Lung (tissue), 12 donors: Measurements from ENCODE around the gene COBL. TPM values are rescaled to one million over a fixed set of nuclear protein-coding genes. Genes with fewer than 3 reads are reported as not detected.
A peak's percentile ranks its signal among the peaks of the same experiment; 100 is the strongest.

Experiments used
- ATAC-seq: fragments of 200-7000 bp; cut with Tn5 transposase; one replicate; pipeline ENCODE4 v1.9.1; 2020; ENCODE audit warnings: moderate number of reproducible peaks; ENCODE audit not compliant: insufficient read depth, low FRiP score
- DNase-seq, 3 donors: peaks; one replicate each; pipeline ENCODE4 v3.0.0-alpha.2; 2013 to 2017
- H3K27ac ChIP-seq, 2 donors: one replicate each; pipeline ENCODE4 v1.5.1; 2013; ENCODE audit warnings: mild to moderate bottlenecking in 2 of 2, moderate library complexity in 2 of 2, control low read depth in 1 of 2, inconsistent platforms in 1 of 2, low read depth in 1 of 2, low read length in 1 of 2
- H3K27me3 ChIP-seq, 3 donors: one replicate each; pipeline ENCODE4 v1.5.1; 2013; ENCODE audit warnings: low read length in 2 of 3; ENCODE audit not compliant: control insufficient read depth in 3 of 3, insufficient read depth in 3 of 3
- H3K36me3 ChIP-seq, 4 donors: one replicate each; pipeline ENCODE4 v1.5.1; 2013; ENCODE audit warnings: low read length in 4 of 4, mild to moderate bottlenecking in 1 of 4, moderate library complexity in 1 of 4; ENCODE audit not compliant: control insufficient read depth in 4 of 4, insufficient read depth in 4 of 4
- H3K4me1 ChIP-seq, 5 donors: one replicate each; pipeline ENCODE4 v1.5.1; 2013; ENCODE audit warnings: low read length in 5 of 5, mild to moderate bottlenecking in 2 of 5, moderate library complexity in 1 of 5; ENCODE audit not compliant: control insufficient read depth in 5 of 5, insufficient read depth in 5 of 5
- H3K4me3 ChIP-seq: one replicate; pipeline ENCODE4 v1.5.1; 2013; ENCODE audit warnings: mild to moderate bottlenecking, control low read depth, moderate library complexity
- H3K9ac ChIP-seq, 2 donors: one replicate each; pipeline ENCODE4 v1.5.1; 2013; ENCODE audit warnings: low read length in 2 of 2, control low read depth in 1 of 2; ENCODE audit not compliant: insufficient read depth in 1 of 2
- H3K9me3 ChIP-seq, 4 donors: one replicate each; pipeline ENCODE4 v1.5.1; 2013; ENCODE audit warnings: low read length in 3 of 4, mild to moderate bottlenecking in 1 of 4, moderate library complexity in 1 of 4; ENCODE audit not compliant: control insufficient read depth in 4 of 4, insufficient read depth in 3 of 4
- WGBS, 2 donors: extraction: QIAGEN DNeasy Blood & Tissue Kit; methylation state at CpG; one replicate each; pipeline ENCODE4 v1.1.7; 2013; 5-methylcytosine and 5-hydroxymethylcytosine counted together
- polyA plus RNA-seq, 2 donors: library from polyadenylated mRNA; stranded (reverse); fragments of 200-250 nt; gene quantifications; one replicate each; pipeline ENCODE4 v1.2.1, GENCODE V29; 2013
- total RNA-seq, 2 donors: library from RNA; depleted of rRNA in 1 of 2; stranded (reverse); fragments of >200 nt in 1 of 2; gene quantifications; one replicate each; pipeline ENCODE4 v1.2.1, GENCODE V29; 2014 to 2021
- TF ChIP-seq, protein P1 (sequence below): IDR thresholded peaks from 2 replicates; pipeline ENCODE4 v1.5.1; 2012; ENCODE audit warnings: mild to moderate bottlenecking; ENCODE audit errors: control extremely low read depth, extremely low read depth
- donor health status: control.
- donor health status: control.
- donor health status: Bipolar disorder and iron deficiency.
- donor health status: healthy.
- donor health status: DM: yes; HTN: yes; CAD: no.

Gene COBL
- total and polyA plus RNA-seq, 4 donors = 6.3 to 38.1 (median 15.0) TPM

DNA sequence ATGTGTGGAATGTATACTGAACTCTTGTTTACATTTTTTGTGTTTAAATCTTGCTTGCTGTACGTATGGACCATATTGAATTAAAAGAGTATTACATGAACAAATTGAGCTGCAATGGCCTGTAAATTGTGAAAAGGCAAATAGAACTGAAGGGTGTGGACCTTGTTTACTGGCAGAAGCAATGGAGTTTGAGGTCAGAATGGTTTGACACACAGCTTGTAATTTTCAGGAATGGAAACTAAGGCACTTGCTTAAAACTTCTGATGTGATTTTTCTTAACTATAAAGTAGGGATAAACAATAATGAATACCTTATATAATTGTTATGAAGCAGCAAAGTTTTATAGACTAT, 33.9 kb upstream of the COBL start:
- Histone ChIP-seq H3K36me3 (no peaks in the 10 kb centered on the region), H3K27ac (no peak overlapping the region), H3K9ac (no peak overlapping the region), H3K4me3 (no peak overlapping the region), H3K27me3 (no peaks in the 10 kb centered on the region), H3K4me1 (peaks cover 0 to 7% (median 2%) of the 10 kb centered on the region in 5 donors), H3K9me3 (peaks cover 0 to 4% (median 0%) of the 10 kb centered on the region in 4 donors)
- TF ChIP-seq, protein P1, sequence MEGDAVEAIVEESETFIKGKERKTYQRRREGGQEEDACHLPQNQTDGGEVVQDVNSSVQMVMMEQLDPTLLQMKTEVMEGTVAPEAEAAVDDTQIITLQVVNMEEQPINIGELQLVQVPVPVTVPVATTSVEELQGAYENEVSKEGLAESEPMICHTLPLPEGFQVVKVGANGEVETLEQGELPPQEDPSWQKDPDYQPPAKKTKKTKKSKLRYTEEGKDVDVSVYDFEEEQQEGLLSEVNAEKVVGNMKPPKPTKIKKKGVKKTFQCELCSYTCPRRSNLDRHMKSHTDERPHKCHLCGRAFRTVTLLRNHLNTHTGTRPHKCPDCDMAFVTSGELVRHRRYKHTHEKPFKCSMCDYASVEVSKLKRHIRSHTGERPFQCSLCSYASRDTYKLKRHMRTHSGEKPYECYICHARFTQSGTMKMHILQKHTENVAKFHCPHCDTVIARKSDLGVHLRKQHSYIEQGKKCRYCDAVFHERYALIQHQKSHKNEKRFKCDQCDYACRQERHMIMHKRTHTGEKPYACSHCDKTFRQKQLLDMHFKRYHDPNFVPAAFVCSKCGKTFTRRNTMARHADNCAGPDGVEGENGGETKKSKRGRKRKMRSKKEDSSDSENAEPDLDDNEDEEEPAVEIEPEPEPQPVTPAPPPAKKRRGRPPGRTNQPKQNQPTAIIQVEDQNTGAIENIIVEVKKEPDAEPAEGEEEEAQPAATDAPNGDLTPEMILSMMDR = no peak
- WGBS, 2 donors = 43 to 73% methylated on average over 1 of the region's 1 CpG
- no peak for DNase-seq
- no peak for ATAC-seq

DNA sequence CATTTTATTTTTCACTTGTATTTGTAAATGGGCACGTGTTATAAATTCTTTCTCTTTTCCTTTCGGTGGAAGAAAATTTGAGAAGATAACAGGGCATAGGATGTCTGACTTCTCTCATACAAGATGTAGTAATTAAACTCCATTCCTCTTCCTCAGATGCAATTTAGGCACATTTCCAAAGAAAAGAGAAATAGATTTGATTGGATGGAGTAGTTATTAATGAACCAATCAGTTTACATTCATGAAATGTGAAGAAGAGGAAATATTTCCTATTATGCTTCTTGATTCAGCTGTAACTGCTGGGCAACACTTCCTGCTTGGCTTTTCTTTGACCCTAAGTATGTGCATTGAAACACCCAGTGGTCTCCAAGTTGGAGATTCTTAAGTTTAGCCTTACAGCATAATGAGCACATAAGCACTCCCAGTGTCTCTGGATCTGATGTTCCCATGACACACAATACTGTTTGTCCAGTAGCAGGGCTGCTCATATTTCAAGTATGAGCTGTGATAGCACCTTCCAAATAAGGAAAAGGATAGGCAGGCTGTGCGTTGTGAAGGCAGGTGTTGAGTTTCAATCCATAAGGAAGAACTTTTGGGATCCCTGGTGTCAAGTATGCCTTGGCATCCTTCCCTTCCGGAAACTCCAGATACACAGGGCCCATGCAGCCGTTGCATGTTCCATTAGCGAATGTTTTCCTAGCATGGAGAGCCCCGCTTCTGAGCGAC, 33.4 kb upstream of the COBL start:
- Histone ChIP-seq H3K36me3 (no peaks in the 10 kb centered on the region), H3K4me1 (peaks cover 0 to 7% (median 2%) of the 10 kb centered on the region in 5 donors), H3K27ac (no peak overlapping the region), H3K9me3 (peaks cover 0 to 4% (median 0%) of the 10 kb centered on the region in 4 donors), H3K27me3 (no peaks in the 10 kb centered on the region), H3K4me3 (no peak overlapping the region), H3K9ac (no peak overlapping the region)
- whole genome bisulfite sequencing, 2 donors = 68 to 84% methylated on average over 8 of the region's 8 CpGs
- DNase-seq (peak; percentile 66 to 80 (median 74)), ATAC-seq (no peak)
- TF ChIP-seq, protein P1 = no peak

DNA sequence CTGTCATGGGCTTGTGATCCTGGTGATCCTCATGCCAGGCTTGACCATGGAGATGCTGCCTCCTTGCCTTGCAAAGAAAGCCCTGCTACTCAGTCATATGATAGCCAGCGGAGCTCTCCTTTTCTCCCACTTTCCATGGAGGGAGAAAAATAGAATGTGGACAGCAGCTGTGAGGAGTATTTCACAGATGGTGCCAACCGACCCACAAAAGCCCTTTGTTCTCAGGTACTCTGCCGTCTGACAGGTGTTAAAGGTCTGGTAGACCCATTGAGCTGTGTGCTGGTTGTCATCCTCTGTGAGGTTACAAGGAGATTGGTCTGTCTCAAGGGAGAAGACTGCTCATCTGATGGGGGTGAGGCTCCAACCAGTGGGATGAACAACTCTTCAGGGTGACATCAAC, 29.5 kb upstream of the COBL start:
- Histone ChIP-seq H3K4me1 (peaks cover 0 to 7% (median 3%) of the 10 kb centered on the region in 5 donors), H3K36me3 (no peaks in the 10 kb centered on the region), H3K9ac (no peak overlapping the region), H3K9me3 (no peaks in the 10 kb centered on the region), H3K27ac (no peak overlapping the region), H3K4me3 (no peak overlapping the region), H3K27me3 (no peaks in the 10 kb centered on the region)
- DNase-seq (no peak), ATAC-seq (no peak)
- TF ChIP-seq, protein P1 = no peak
- WGBS, 2 donors = 78 to 84% methylated on average over 3 of the region's 3 CpGs
